Measurements from ENCODE around the gene SMYD3. TPM values are rescaled to one million over a fixed set of nuclear protein-coding genes. Genes with fewer than 3 reads are reported as not detected.

The SMYD3 gene
- total RNA-seq, 1 experiment from 2014 or later, result 29.6 TPM

GRCh38 chr1:246092136-246092535, 414.9 kb downstream of the SMYD3 start:
- H3K27ac ChIP-seq, result no peak overlapping the region
- intact Hi-C loops (cut with micrococcal nuclease; ENCODE audit: unreplicated experiment), result no loop called here
- H3K36me3 ChIP-seq (ENCODE audit: low read depth), result no peaks in the 10 kb centered on the region
- no peaks in the 10 kb centered on the region for H3K79me2 ChIP-seq (ENCODE audit: low read depth)
- H3K4me3 ChIP-seq, result no peak overlapping the region
- no TSS peak for BruUV-seq (replicated peaks)
- ChIA-PET CTCF (no interaction called here), POLR2A (ENCODE audit: unreplicated experiment) (no interaction called here)
- H3K27me3 ChIP-seq (ENCODE audit: insufficient read depth, low read depth), result no peaks in the 10 kb centered on the region
- no peak for DNase-seq
- TF ChIP-seq EZH2 (IDR thresholded peaks at IDR 0.05; ENCODE audit: low read depth) (no peak), CTCF (conservative IDR thresholded peaks at IDR 0.05) (no peak)
- no peaks in the 10 kb centered on the region for H3F3A ChIP-seq (ENCODE audit: insufficient read depth, low read depth)
- H3K9me3 ChIP-seq (ENCODE audit: insufficient read depth, low read depth), result no peaks in the 10 kb centered on the region
- H4K20me1 ChIP-seq (ENCODE audit: insufficient read depth), result no peaks in the 10 kb centered on the region
- no peak overlapping the region for H2AFZ ChIP-seq
- no peaks in the 10 kb centered on the region for H3K4me1 ChIP-seq (replicated peaks; ENCODE audit: insufficient read depth)
- H3K9me2 ChIP-seq (ENCODE audit: insufficient read depth), result no peaks in the 10 kb centered on the region
- H3K4me2 ChIP-seq, result no peak overlapping the region

GRCh38 chr1:246091477-246091876, 415.6 kb downstream of the SMYD3 start:
- Histone ChIP-seq H3K9me2 (ENCODE audit: insufficient read depth) (no peaks in the 10 kb centered on the region), H3K4me1 (replicated peaks; ENCODE audit: insufficient read depth) (no peaks in the 10 kb centered on the region), H3F3A (ENCODE audit: insufficient read depth, low read depth) (no peaks in the 10 kb centered on the region), H3K27me3 (ENCODE audit: insufficient read depth, low read depth) (no peaks in the 10 kb centered on the region), H3K27ac (no peak overlapping the region), H2AFZ (no peak overlapping the region), H3K79me2 (ENCODE audit: low read depth) (no peaks in the 10 kb centered on the region), H3K36me3 (ENCODE audit: low read depth) (no peaks in the 10 kb centered on the region), H4K20me1 (ENCODE audit: insufficient read depth) (no peaks in the 10 kb centered on the region), H3K4me2 (no peak overlapping the region), H3K9me3 (ENCODE audit: insufficient read depth, low read depth) (no peaks in the 10 kb centered on the region), H3K4me3 (no peak overlapping the region)
- intact Hi-C loops (cut with micrococcal nuclease; ENCODE audit: unreplicated experiment), result no loop called here
- TF ChIP-seq CTCF (conservative IDR thresholded peaks at IDR 0.05), result no peak
- TF ChIP-seq EZH2 (IDR thresholded peaks at IDR 0.05; ENCODE audit: low read depth), result no peak
- BruUV-seq (replicated peaks), result no TSS peak
- no peak for DNase-seq
- ChIA-PET POLR2A (ENCODE audit: unreplicated experiment) (no interaction called here), CTCF (interaction anchor here (0.6 kb wide), 1 partner anchor 303 kb away, joined by 4 read pairs; no protein-coding TSS in a partner anchor)

GRCh38 chr1:246086191-246086590, 420.9 kb downstream of the SMYD3 start:
- Histone ChIP-seq H3K27ac (no peak overlapping the region), H3K9me2 (ENCODE audit: insufficient read depth) (no peaks in the 10 kb centered on the region), H3K36me3 (ENCODE audit: low read depth) (no peaks in the 10 kb centered on the region), H3K9me3 (ENCODE audit: insufficient read depth, low read depth) (no peaks in the 10 kb centered on the region), H4K20me1 (ENCODE audit: insufficient read depth) (no peaks in the 10 kb centered on the region), H2AFZ (no peak overlapping the region), H3F3A (ENCODE audit: insufficient read depth, low read depth) (no peaks in the 10 kb centered on the region), H3K79me2 (ENCODE audit: low read depth) (no peaks in the 10 kb centered on the region), H3K27me3 (ENCODE audit: insufficient read depth, low read depth) (no peaks in the 10 kb centered on the region), H3K4me1 (replicated peaks; ENCODE audit: insufficient read depth) (no peaks in the 10 kb centered on the region), H3K4me2 (no peak overlapping the region), H3K4me3 (no peak overlapping the region)
- TF ChIP-seq CTCF (conservative IDR thresholded peaks at IDR 0.05), result no peak
- no peak for TF ChIP-seq EZH2 (IDR thresholded peaks at IDR 0.05; ENCODE audit: low read depth)
- POLR2A ChIA-PET (ENCODE audit: unreplicated experiment), result no interaction called here
- CTCF ChIA-PET, result no interaction called here
- intact Hi-C loops (cut with micrococcal nuclease; ENCODE audit: unreplicated experiment), result no loop called here
- DNase-seq, result no peak
- BruUV-seq (replicated peaks), result no TSS peak
